Panc1 (cell line): ENCODE results near the gene SLC35A4.

Experiments used
- CTCF ChIP-seq: fragments of 450-650 bp; IDR thresholded peaks from 2 replicates; pipeline ENCODE4 v1.5.1; 2017; ENCODE audit warnings: mild to moderate bottlenecking
- TCF7L2 ChIP-seq: IDR thresholded peaks from 2 replicates; pipeline ENCODE4 v1.6.1; 2011; ENCODE audit warnings: mild to moderate bottlenecking, low read depth, low read length, inconsistent platforms

DNA sequence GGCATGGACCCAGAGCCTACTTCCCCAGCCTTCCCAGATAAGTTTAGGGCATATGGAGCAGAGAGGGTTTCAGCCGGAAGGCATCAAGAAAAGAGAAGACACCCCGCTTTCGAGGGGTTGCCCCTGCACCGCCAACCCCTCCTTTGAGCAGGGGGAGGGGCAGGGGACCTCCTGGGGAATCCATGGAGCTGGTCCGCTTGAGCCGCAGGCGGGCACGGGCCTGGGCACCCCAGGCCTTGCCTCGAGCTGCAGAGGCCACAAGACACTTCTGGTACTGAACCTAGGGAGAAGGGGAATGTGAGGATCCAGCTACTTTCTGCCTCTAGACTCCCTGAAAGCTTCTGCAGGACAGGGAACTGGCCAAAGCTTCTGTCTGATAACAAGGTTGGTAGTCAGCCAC is 6.1 kb upstream of the SLC35A4 start:
- TF ChIP-seq CTCF (no peak), TCF7L2 (no peak)
